ENCODE results near the gene GNAL. TPM values are rescaled to one million over a fixed set of nuclear protein-coding genes. Genes with fewer than 3 reads are reported as not detected.

Gene GNAL
- total and polyA plus RNA-seq, 2 experiments from 2014 or later, result 7.5 to 21.6 TPM

DNA sequence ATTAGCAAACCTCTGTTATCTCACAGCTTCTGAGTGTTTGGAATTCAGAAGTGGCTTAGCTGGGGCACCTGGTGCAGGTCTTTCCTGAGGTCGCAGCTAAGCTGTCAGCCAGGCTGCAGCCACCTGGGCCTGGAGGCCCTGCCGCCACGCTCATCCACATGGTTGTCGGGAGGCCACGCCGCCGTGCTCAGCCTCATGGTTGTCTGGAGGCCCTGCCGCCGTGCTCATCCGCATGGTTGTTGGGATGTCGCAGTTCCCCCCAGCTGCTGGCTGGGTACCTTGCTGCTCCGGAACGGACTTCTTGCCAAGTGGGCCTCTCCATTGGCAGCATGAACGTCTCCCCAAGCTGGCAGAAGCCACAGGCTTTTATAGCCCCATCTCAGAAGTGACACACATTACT, 243.3 kb downstream of the GNAL start (continued):
- TF ChIP-seq, protein P1, sequence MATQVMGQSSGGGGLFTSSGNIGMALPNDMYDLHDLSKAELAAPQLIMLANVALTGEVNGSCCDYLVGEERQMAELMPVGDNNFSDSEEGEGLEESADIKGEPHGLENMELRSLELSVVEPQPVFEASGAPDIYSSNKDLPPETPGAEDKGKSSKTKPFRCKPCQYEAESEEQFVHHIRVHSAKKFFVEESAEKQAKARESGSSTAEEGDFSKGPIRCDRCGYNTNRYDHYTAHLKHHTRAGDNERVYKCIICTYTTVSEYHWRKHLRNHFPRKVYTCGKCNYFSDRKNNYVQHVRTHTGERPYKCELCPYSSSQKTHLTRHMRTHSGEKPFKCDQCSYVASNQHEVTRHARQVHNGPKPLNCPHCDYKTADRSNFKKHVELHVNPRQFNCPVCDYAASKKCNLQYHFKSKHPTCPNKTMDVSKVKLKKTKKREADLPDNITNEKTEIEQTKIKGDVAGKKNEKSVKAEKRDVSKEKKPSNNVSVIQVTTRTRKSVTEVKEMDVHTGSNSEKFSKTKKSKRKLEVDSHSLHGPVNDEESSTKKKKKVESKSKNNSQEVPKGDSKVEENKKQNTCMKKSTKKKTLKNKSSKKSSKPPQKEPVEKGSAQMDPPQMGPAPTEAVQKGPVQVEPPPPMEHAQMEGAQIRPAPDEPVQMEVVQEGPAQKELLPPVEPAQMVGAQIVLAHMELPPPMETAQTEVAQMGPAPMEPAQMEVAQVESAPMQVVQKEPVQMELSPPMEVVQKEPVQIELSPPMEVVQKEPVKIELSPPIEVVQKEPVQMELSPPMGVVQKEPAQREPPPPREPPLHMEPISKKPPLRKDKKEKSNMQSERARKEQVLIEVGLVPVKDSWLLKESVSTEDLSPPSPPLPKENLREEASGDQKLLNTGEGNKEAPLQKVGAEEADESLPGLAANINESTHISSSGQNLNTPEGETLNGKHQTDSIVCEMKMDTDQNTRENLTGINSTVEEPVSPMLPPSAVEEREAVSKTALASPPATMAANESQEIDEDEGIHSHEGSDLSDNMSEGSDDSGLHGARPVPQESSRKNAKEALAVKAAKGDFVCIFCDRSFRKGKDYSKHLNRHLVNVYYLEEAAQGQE (IDR thresholded peaks at IDR 0.05; ENCODE audit: unreplicated experiment), result no peak
- TF ChIP-seq EZH2 (IDR thresholded peaks at IDR 0.05; ENCODE audit: low read depth, unreplicated experiment), result no peak
- TF ChIP-seq ZNF114 (CRISPR knock-in tag; IDR thresholded peaks at IDR 0.05), result no peak

Small RNAs within 50 kb of the gene (microRNA-seq; reads per million reads assigned to microRNA genes)
- not detected for gene MIR7153

Other genes starting within 250 kb of the GNAL start
- gene SLC35G4, start 79.7 kb upstream of the GNAL start, total RNA-seq (2014; rRNA removed; shearing (Covaris generic)), result not detected in 2 replicates
- gene SLC35G4, start 79.7 kb upstream of the GNAL start, polyA plus RNA-seq (2016; fragmentation: Nextera tagmentation; extraction: Ambion mirVana), result not detected in 2 replicates
- 47.4 and 52.1 TPM in 2 replicates for gene CHMP1B, start 162.1 kb downstream of the GNAL start, total RNA-seq (2014; rRNA removed; shearing (Covaris generic))
- gene CHMP1B, start 162.1 kb downstream of the GNAL start, polyA plus RNA-seq (2016; fragmentation: Nextera tagmentation; extraction: Ambion mirVana), result 38.5 and 41.8 TPM in 2 replicates
- 18.8 and 29.8 TPM in 2 replicates for gene MPPE1, start 219.1 kb downstream of the GNAL start, total RNA-seq (2014; rRNA removed; shearing (Covaris generic))
- 24.6 and 25.1 TPM in 2 replicates for gene MPPE1, start 219.1 kb downstream of the GNAL start, polyA plus RNA-seq (2016; fragmentation: Nextera tagmentation; extraction: Ambion mirVana)

Data from GM23338 (cell line).